Prostate gland (tissue), 2 donors: ENCODE data around the gene MRPS24. TPM values are rescaled to one million over a fixed set of nuclear protein-coding genes. Genes with fewer than 3 reads are reported as not detected.
"Not testable (repeated sequence)": the region's sequence is repeated elsewhere in the genome, so short reads cannot be mapped to it uniquely, and the experiment has no call there.

ENCODE experiments used
- DNase-seq: peaks from one replicate; pipeline ENCODE4 v3.0.0-alpha.2; 2019; ENCODE audit warnings: low spot score
- H3K27ac ChIP-seq, 2 donors: fragments of 200-600 bp; sonication (generic); 2 replicates each; pipeline ENCODE4 v1.5.1; 2017 to 2019
- H3K27me3 ChIP-seq: fragments of 200-600 bp; sonication (generic); replicated peaks from 2 replicates; pipeline ENCODE4 v1.5.1; 2019; ENCODE audit not compliant: insufficient read depth
- H3K36me3 ChIP-seq, 2 donors: fragments of 200-600 bp; sonication (generic); 1 replicate in 1 of 2; 2 replicates in 1 of 2; pipeline versions ENCODE4 v1.5.1 to v1.8.1; 2017 to 2019
- H3K4me1 ChIP-seq: fragments of 200-600 bp; sonication (generic); replicated peaks from 2 replicates; pipeline ENCODE4 v1.5.1; 2019
- H3K4me3 ChIP-seq, 2 donors: fragments of 200-600 bp; sonication (generic); 2 replicates each; pipeline ENCODE4 v1.5.1; 2017 to 2019
- H3K9me3 ChIP-seq: fragments of 200-600 bp; sonication (generic); 2 replicates; pipeline ENCODE4 v1.5.1; 2017
- CTCF ChIP-seq, 4 experiments: fragments of 200-600 bp in 2 of 4; fragments of 450-650 bp in 2 of 4; sonication (generic) in 2 of 4; IDR thresholded peaks; 1 replicate in 3 of 4; 2 replicates in 1 of 4; pipeline ENCODE4 v1.5.1; 2016 to 2019; ENCODE audit warnings: antibody characterized with exemption in 4 of 4, mild to moderate bottlenecking in 2 of 4, moderate library complexity in 2 of 4
- POLR2A ChIP-seq: fragments of 450-650 bp; IDR thresholded peaks from one replicate; pipeline ENCODE4 v1.6.1; 2016; ENCODE audit warnings: antibody characterized with exemption, mild to moderate bottlenecking
- POLR2AphosphoS5 ChIP-seq: sonication (generic); formaldehyde crosslinking; IDR thresholded peaks from one replicate; pipeline ENCODE4 v1.6.1; 2017; ENCODE audit warnings: antibody characterized with exemption
- WGBS: methylation state at CpG from one replicate; pipeline ENCODE4 v1.1.5; 2018; 5-methylcytosine and 5-hydroxymethylcytosine counted together
- intact Hi-C: fragments of 100-400 bp; cut with DNase I; formaldehyde crosslinking; loops from one replicate; pipeline ENCODE4 v1.14.2; 2022
- total RNA-seq, 2 donors: library from RNA; depleted of rRNA; stranded (reverse); fragments of >200 nt; gene quantifications; one replicate each; pipeline ENCODE4 v1.1.0, GENCODE V29; 2016

MRPS24 gene
- total RNA-seq, 2 donors from 2014 or later = 92.7 to 131 TPM

- no peak for TF ChIP-seq POLR2A
- no peak for TF ChIP-seq POLR2AphosphoS5
- no peak for TF ChIP-seq CTCF (IDR thresholded peaks at IDR 0.05)
- no peak for DNase-seq
- no peaks in the 10 kb centered on the region for H3K27me3 ChIP-seq
- intact Hi-C loops = no loop called here
- H3K9me3 ChIP-seq = no peaks in the 10 kb centered on the region
- no peaks in the 10 kb centered on the region for H3K36me3 ChIP-seq
- 100% methylated on average over 2 of the region's 2 CpGs for WGBS
- H3K27ac ChIP-seq = no peak overlapping the region
- H3K4me3 ChIP-seq = no peak overlapping the region
- H3K4me1 ChIP-seq = no peaks in the 10 kb centered on the region
Observed at GRCh38 chr7:43844257-43844656, 25.1 kb downstream of the MRPS24 start.

GRCh38 chr7:43843296-43843695 is 26.0 kb downstream of the MRPS24 start:
- no peak for DNase-seq
- H3K4me1 ChIP-seq = no peaks in the 10 kb centered on the region
- 95% methylated on average over 4 of the region's 4 CpGs for WGBS
- no peak overlapping the region for H3K4me3 ChIP-seq
- H3K27ac ChIP-seq = no peak overlapping the region
- no peaks in the 10 kb centered on the region for H3K9me3 ChIP-seq
- TF ChIP-seq POLR2AphosphoS5 = no peak
- no peak for TF ChIP-seq POLR2A
- TF ChIP-seq CTCF (IDR thresholded peaks at IDR 0.05) = no peak
- intact Hi-C loops = no loop called here
- H3K36me3 ChIP-seq = no peaks in the 10 kb centered on the region
- no peaks in the 10 kb centered on the region for H3K27me3 ChIP-seq

- intact Hi-C loops = loop anchor here (5.0 kb wide), 2 partner anchors 116 to 136 kb away; no protein-coding TSS in a partner anchor
- Histone ChIP-seq H3K4me1 (no peaks in the 10 kb centered on the region), H3K4me3 (no peak overlapping the region), H3K9me3 (no peaks in the 10 kb centered on the region), H3K36me3 (no peaks in the 10 kb centered on the region), H3K27me3 (no peaks in the 10 kb centered on the region), H3K27ac (no peak overlapping the region)
- TF ChIP-seq POLR2AphosphoS5 = no peak
- TF ChIP-seq CTCF (IDR thresholded peaks at IDR 0.05) = no peak
- TF ChIP-seq POLR2A = no peak
- no peak for DNase-seq
- 86% methylated on average over 9 of the region's 9 CpGs for WGBS
Observed at GRCh38 chr7:43838201-43838658, 31.1 kb downstream of the MRPS24 start.

GRCh38 chr7:43834463-43835251 is 34.7 kb downstream of the MRPS24 start:
- no peak for DNase-seq
- TF ChIP-seq CTCF (IDR thresholded peaks at IDR 0.05) (no peak), POLR2AphosphoS5 (no peak), POLR2A (no peak)
- H3K9me3 ChIP-seq = no peaks in the 10 kb centered on the region
- no peaks in the 10 kb centered on the region for H3K27me3 ChIP-seq
- no peak overlapping the region for H3K27ac ChIP-seq
- H3K4me3 ChIP-seq = no peak overlapping the region
- no peaks in the 10 kb centered on the region for H3K4me1 ChIP-seq
- intact Hi-C loops = loop anchor here (5.0 kb wide), 2 partner anchors 112 to 132 kb away; no protein-coding TSS in a partner anchor
- no peaks in the 10 kb centered on the region for H3K36me3 ChIP-seq
- WGBS = 75% methylated on average over 8 of the region's 8 CpGs

GRCh38 chr7:43830917-43831316 is 38.4 kb downstream of the MRPS24 start:
- H3K27me3 ChIP-seq, intact Hi-C loops, DNase-seq: not testable (repeated sequence)

More at GRCh38 chr7:43830917-43831316, 38.4 kb downstream of the MRPS24 start:
- not testable (repeated sequence) for H3K4me1 ChIP-seq, H3K9me3 ChIP-seq, H3K36me3 ChIP-seq, H3K27ac ChIP-seq, H3K4me3 ChIP-seq
